ES-I3 (cell line): ENCODE measurements around the gene KRT17.
"Not testable (repeated sequence)": the region's sequence is repeated elsewhere in the genome, so short reads cannot be mapped to it uniquely, and the experiment has no call there.

Experiments used
- H3K36me3 ChIP-seq: 2 replicates; pipeline ENCODE4 v1.6.1; 2013; ENCODE audit warnings: mild to moderate bottlenecking, low read length, control low read depth, moderate library complexity; ENCODE audit not compliant: insufficient read depth
- H3K4me1 ChIP-seq: 2 replicates; pipeline ENCODE4 v1.6.1; 2013; ENCODE audit warnings: mild to moderate bottlenecking, control low read depth, low read length; ENCODE audit not compliant: insufficient read depth
- H3K9ac ChIP-seq: 2 replicates; pipeline ENCODE4 v1.6.1; 2013; ENCODE audit warnings: low read depth, mild to moderate bottlenecking, low read length, moderate library complexity
- H3K9me3 ChIP-seq: 2 replicates; pipeline ENCODE4 v1.6.1; 2013; ENCODE audit warnings: mild to moderate bottlenecking, low read length, moderate library complexity; ENCODE audit not compliant: control insufficient read depth, insufficient read depth

Gene KRT17

DNA sequence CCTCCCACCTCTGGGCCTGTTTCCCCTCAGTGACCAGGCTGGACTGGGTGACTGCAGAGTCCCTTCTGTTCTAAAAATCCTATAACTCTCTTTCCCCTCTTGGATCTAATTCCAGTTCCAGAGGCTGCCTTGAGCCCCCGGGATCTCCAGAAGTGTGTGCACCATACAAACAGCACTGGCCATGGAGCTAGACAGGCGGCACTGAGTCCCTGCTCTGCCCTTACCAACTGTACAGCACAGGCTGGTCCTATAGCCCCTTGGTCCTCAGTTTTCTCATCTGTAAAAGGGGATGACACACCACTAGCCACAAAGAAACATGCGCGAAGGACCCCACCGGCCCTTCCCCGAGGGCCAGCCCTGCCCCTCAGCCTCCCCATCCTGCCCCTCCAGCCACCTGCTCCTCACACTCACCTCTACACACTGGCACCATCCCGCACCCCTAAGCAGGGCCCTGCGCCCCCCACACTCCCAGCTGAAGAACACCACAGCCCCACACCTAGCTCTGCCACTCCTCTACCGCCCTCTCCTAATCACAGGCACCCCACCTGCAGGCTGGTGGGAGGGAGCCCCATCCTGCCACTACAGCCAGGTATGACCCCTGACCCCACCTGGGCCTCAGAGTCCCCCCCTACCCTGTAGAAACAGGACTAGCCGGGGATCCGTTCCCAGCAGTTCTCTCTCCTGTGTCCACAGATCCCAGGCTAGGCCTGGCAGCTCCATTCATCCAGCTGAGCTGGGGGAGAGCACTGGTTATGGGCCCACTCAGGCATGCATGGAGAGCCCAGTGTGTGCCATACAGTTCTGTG is 10.9 kb downstream of the KRT17 start:
- Histone ChIP-seq H3K9ac (no peak overlapping the region), H3K36me3 (no peaks in the 10 kb centered on the region), H3K4me1 (no peaks in the 10 kb centered on the region; the same call in 1 of the 2 replicates), H3K9me3 (no peaks in the 10 kb centered on the region)

DNA sequence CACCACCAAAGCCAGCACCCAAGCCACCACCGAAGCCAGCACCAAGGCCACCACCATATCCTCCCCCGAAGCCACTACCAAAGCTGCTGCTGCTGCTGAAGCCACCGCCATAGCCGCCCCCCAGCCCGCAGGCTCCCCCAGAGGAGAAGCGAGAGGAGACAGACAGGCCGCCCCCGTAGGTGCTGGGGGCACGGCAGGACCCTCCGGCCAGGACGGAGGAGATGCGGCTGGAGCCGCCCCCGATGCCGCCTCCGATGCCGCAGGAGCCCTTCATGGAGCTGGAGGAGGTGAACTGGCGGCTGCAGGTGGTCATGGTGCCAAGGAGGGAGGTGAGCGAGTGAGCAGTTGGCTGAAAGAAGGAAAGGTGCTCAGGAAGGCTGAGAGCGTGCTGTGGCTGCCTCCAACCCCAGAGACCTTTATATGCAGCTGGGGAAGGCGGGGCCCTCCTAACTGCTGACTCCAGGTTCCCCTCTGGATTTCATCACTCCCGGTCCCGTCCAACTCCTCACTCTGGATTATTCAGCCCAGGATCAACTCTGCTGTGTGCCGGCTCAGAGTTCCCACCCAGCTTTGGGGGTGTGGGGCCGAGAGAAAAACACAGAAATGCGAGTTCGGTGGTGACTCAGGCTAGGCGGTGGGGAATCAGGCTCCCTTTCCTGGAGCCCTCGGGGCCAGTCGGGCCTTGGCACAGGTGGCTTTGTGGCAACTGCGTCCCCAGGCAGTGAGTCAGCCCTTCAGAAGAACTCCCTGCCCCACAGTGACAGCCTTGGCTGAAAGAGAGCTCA is 11.8 kb downstream of the KRT17 start, which contains the start of gene KRT16:
TSS of gene KRT16 (minus strand) at position 392 of the 785 bp plus-strand sequence. CDS start at position 313, 79 bp downstream.
- not testable (repeated sequence) for H3K9me3 ChIP-seq, H3K9ac ChIP-seq, H3K36me3 ChIP-seq, H3K4me1 ChIP-seq

DNA sequence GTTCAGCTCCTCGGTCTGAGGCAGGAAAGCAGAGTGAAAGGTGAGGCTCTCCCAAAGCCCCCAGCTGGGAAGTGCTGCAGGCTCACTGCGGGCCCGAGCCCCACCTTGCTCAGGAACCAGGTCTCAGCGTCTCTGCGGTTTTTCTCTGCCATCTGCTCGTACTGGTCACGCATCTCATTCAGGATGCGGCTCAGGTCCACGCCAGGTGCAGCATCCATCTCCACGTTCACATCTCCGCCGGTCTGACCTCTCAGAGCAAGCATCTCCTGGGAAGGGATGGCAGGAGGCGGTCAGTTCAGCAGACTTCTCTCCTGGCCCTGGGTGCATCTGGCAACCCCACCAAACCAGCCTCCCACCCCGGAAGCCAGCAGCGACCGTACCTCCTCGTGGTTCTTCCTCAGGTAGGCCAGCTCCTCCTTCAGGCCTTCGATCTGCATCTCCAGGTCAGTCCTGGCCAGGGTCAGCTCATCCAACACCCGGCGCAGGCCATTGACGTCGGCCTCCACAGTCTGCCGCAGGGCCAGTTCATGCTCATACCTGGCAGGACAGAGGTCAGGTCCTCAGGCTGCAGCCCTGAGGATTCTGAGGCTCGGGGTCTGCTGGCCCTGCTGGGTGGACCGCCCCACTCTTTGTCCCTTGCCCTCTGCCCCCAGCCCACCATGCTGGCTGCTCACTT is 13.3 kb downstream of the KRT17 start:
- Histone ChIP-seq H3K4me1 (no peaks in the 10 kb centered on the region; the same call in 1 of the 2 replicates), H3K9me3 (no peaks in the 10 kb centered on the region), H3K36me3 (no peaks in the 10 kb centered on the region), H3K9ac (no peak overlapping the region)

DNA sequence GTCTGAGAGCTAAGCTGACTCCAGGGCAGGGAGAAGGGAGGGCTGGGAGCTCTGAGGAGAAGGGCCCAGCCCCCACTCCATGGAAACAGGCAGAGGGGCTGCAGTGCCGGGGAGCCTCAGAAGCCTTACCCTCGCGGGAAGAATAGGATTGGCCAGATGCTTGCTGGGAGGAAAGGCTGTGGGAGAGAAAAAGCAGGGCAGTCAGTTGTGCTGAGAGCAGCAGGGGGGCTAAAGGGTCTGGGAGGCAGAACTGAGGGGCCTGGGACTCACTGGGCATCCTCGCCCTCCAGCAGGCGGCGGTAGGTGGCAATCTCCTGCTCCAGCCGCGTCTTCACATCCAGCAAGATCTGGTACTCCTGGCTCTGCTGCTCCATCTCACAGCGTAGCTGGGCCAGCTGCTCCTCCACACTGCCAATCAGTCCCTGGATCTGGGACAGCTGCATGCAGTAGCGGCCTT is 14.3 kb downstream of the KRT17 start:
- H3K9me3 ChIP-seq, H3K9ac ChIP-seq, H3K4me1 ChIP-seq, H3K36me3 ChIP-seq: not testable (repeated sequence)

DNA sequence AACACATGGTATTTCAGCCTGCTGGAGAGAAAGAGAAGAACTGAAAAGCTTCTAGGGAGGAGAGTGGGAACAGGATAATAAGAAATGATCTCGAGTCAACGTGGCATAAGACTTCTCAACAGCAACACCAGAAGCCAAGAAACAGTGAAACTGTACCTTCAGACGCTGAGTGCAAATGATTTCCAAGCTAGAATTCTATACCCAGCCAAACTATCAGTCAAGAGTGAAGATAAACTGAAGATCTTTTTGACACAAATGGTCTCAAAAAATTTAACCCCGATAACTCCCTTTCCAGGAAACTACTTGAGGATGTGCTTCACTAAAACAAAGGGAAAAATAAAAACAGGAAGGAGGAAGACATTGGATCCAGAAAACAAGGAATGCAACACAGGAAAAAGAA is 17.4 kb downstream of the KRT17 start:
- not testable (repeated sequence) for H3K36me3 ChIP-seq, H3K4me1 ChIP-seq, H3K9ac ChIP-seq, H3K9me3 ChIP-seq

DNA sequence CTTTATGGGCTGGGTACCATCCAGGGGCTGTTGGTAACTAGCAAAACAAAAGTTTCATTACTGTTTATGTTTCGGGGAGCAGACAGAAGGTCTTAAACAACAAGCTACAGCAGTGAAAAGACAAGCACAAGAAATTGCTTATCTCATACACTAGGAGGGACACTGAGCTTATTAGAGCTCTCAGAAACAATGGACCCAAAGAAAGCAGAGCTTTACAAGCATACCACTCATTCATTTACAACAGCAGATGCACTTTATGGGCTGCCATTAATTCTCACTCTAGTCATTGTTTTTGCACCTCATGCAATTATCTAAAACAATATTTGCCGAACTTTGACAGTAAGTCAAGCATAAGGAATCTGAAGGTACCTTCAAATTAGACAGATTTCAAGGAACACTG is 21.9 kb downstream of the KRT17 start:
- Histone ChIP-seq H3K9ac (no peak overlapping the region), H3K36me3 (no peaks in the 10 kb centered on the region), H3K9me3 (no peaks in the 10 kb centered on the region), H3K4me1 (no peaks in the 10 kb centered on the region)

DNA sequence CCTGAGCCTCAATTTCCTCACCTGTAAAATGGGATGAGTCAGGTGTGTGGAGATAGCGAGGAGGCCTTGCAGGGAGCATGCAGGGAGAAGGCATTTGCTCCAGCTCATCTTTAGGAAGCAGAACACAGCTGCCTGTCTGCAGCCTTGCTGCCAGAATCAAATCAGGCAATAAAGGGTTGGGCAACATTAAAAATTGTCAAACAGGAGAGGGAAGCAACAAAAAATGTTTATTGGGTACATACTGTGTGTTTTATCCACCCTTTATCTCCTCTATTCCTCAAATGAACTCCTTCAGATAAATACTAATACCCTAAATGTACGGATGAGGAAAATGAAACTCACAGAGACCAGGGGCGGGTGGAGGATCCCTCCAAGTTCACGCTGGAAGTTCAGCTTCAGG is 24.1 kb downstream of the KRT17 start:
- Histone ChIP-seq H3K9me3 (no peaks in the 10 kb centered on the region), H3K9ac (no peak overlapping the region)

DNA sequence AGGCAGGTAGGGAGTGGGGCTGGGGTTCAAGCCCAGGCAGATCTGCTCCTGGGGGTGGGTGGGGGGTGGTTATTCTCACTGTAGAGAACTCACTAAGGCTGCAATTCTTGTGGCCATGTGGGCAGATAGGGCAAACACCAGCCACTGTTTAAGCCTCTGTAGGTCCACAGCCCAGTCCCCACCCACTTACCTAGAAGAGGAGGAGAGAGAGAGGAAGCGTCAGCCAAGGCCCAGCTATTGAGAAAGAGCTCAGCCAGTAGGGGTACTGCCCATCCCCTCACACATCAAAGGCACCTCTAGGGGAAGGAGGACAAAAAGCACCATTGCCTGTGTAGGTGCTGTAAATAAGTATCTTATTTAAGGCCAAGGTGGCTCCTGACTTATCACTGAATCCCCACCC is 24.7 kb downstream of the KRT17 start:
- Histone ChIP-seq H3K9me3 (no peaks in the 10 kb centered on the region), H3K36me3 (no peaks in the 10 kb centered on the region), H3K4me1 (no peaks in the 10 kb centered on the region), H3K9ac (no peak overlapping the region)

More for the DNA sequence above, 24.1 kb downstream of the KRT17 start:
- Histone ChIP-seq H3K36me3 (no peaks in the 10 kb centered on the region), H3K4me1 (no peaks in the 10 kb centered on the region)

DNA sequence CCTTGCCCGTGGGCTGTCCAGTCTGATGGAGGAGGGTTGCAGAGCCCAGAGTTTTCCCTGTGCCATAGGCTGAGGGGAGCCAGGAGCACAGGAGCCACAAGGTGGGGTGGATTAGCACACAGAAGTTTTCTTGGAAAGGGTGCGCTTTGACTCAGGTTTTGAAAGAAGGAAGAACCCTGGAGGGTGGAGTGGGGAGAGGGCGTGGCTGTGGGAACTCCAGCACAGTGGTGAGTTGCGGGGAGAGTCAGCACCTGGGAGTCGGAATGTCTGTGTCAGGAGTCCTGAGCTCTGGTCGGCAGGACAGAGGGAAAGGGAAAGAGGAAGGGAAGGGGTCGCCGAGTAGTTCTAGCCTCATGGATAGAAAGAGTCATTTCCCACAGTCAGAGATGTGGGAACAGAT is 28.8 kb downstream of the KRT17 start:
- no peak overlapping the region for H3K9ac ChIP-seq
- H3K9me3 ChIP-seq, result no peaks in the 10 kb centered on the region
- no peaks in the 10 kb centered on the region; the same call in 1 of the 2 replicates for H3K4me1 ChIP-seq
- no peaks in the 10 kb centered on the region for H3K36me3 ChIP-seq

DNA sequence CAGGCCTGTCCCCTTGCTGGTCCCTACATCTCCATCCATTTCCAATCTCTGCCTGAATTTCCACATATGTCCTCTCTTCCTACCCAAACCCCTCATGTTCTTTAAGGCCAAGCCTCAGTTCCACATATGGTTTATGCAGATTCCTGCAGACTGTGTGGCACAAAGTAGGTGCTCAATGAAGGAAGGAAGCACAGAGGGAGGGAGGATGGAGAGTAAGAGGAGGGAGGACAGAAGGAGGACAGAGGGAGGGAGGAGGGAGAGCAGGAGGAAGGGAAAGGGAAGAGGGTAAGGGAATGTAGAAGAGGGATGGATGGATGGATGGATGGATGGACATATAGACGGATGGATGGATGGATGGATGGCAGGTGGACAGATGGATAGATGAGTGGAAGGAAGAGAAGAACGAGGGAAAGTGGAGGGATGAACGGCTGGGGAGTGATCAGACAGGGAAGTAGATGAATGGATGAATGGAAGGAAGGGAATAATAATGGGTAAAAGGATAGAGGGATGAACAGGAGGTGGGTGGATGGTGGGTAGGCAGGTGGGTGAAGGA is 29.9 kb downstream of the KRT17 start:
- Histone ChIP-seq H3K4me1 (no peaks in the 10 kb centered on the region; the same call in 1 of the 2 replicates), H3K9me3 (no peaks in the 10 kb centered on the region), H3K36me3 (no peaks in the 10 kb centered on the region), H3K9ac (no peak overlapping the region)

DNA sequence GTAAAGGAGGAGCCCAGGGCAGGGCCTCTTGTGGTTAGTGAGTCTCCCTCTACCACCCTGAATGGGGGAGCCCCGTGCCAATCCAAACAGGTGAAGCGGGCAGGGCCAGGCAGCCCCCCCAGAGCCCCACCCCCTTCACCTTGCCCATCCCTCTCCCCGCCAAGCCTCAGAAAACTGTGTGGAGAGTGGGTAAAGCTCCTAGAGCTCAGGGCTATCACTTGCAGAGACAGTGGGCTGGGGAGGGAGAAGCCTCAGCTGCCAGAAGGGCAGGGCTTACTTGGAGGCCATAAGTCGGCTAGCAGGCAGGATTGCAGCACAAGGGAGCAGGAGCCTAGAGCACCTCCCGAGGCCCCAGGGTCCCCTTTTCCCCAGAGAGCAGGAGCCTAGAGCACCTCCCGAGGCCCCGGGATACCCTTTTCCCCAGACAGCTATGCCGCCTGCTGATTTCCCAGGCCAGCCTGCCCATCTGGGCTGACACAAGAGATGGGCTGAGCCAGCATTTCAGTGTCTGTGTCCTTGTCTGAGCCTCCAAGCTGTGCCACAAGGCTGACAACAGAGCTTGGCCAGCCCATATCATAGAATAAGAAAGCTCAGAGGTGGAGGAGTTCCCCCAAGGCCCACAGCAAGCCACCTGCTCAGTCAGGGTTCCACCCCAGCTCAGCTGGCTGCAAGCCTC is 30.9 kb downstream of the KRT17 start:
- H3K9me3 ChIP-seq, result no peaks in the 10 kb centered on the region
- no peaks in the 10 kb centered on the region; the same call in 1 of the 2 replicates for H3K4me1 ChIP-seq
- no peaks in the 10 kb centered on the region for H3K36me3 ChIP-seq
- no peak overlapping the region for H3K9ac ChIP-seq

DNA sequence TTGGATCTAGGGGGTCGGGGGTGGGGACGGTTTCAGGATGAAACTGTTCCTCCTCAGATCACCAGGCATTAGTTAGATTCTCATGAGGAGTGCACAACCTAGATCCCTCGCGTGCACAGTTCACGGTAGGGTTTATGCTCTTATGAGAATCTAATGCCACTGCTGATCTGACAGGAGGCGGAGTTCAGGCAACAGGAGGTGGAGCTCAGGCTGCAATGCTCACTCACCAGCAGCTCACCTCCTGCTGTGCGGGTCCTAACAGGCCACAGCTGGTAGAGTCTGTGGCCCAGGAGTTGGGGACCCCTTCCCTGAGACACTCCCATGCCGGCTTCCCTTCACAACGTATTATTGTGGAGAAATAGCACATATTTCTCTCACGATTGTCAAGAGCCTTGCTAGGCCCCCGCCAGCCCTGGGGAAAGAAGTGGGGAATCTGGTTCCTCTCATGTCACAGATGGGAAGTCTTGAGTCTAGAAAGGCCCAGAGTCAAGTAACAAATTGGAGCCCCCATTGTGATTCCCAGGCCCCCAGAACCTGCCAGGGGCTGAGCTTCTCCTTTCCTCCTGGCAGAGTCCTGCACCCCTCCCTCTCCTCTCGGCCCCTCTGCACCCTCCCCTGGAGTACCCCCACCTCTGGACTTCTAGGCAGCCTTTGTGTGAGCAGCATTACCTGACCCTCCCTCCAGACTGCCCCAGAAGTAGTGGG is 31.6 kb downstream of the KRT17 start:
- Histone ChIP-seq H3K36me3 (no peaks in the 10 kb centered on the region), H3K9me3 (no peaks in the 10 kb centered on the region), H3K9ac (no peak overlapping the region), H3K4me1 (no peaks in the 10 kb centered on the region; the same call in 1 of the 2 replicates)

DNA sequence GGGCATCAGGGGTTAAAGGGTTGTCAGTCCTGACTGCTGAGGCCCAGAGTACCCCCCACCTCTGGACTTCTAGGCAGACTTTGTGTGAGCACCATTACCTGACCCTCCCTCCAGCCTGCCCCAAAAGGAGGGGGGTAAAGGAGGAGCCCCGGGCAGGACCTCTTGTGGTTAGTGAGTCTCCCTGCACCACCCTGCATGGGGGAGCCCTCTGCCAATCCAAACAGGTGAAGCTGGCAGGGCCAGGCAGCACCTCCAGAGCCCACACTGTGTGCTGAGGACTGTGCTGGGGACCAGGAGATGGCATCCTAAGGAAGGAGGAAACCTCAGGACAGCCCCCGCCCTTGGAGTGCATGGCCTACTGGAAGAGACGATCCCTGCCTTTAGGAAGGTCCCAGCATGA is 35.1 kb downstream of the KRT17 start:
- Histone ChIP-seq H3K4me1 (no peaks in the 10 kb centered on the region; the same call in 1 of the 2 replicates), H3K36me3 (no peaks in the 10 kb centered on the region), H3K9ac (no peak overlapping the region), H3K9me3 (no peaks in the 10 kb centered on the region)
